Measurements from ENCODE around the gene SIK1.
"Not testable (repeated sequence)": the region's sequence is repeated elsewhere in the genome, so short reads cannot be mapped to it uniquely, and the experiment has no call there.

The SIK1 gene

DNA sequence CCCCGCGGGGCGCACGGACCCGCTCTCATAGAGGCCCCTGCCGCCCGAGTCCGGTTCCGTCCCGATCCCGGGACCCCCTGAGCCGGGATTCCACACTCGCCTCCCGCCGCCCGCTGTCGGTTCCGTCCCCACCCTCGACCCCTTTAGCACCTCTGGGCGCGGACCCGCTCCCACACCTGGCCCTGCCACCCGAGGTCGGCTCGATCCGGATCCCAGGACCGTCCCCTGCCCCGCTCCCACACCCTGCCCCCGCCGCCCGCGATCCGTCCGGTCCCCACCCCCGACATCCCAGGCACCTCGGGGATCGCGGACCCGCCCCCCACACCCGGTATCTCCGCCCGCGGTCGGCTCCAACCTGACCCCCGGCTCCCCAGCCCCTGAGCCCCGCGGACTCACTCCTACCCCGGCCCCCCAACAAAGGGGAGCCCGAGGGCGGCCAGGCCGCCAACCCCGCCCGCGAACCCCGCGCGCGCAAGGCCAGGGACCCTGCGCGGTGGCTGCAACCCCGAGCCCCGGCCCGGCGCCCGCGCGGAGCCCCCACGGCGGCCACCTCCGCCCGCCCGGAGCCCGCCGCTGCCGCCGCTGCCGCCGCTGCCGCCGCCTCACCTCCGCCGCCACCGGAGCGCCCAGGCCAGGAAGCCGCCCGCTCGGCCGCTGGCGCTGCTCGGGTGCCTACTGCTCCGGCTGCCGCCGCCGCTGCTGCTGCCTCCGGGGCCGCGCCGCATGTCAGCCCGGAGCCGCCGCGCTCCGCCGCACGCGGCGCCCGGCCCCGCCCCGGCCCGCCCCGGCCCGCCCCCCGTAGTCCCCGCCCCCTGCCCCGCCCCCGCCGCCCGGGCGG is at the start of gene SIK1:
SIK1 (minus strand) TSS at position 728 of the 838 bp plus-strand sequence. CDS start 953 bp downstream, outside the sequence.
- DNase-seq (ENCODE audit: low read depth, low spot score); H3K27ac ChIP-seq; H3K9me3 ChIP-seq (ENCODE audit: low read depth, low read length); H3K36me3 ChIP-seq (ENCODE audit: insufficient read depth, low read length); H3K4me3 ChIP-seq; H3K9ac ChIP-seq (ENCODE audit: insufficient read length): not testable (repeated sequence)

DNA sequence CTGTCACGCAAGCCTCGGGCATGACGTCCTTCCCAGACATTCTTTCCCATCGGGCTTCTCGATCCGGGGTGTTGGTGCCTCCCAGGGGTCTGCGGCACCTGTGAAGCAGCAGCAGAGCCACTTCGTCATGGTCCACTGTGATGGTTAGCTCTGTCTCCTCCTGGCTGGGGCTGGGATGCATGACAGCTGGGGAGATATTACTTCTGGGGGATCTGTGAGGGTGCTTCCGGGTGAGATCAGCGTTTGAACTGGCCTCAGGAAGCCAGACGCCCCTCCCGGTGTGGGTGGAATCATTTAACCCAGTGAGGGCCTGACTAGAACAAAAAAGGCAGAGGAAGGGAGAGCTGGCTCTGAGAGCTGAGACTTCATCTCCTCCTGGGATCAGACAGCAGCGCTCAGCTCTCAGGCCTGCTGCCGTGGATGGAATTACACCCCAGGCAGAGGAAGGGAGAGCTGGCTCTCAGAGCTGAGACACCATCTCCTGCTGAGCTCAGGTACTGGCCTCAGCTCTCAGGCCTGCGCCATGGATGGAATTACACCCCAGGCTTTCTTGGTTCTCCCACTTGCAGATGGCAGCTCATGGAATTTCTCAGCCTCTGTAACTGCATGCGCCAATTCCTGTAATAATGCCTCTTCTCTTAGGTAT is 44.8 kb upstream of the SIK1 start:
- not testable (repeated sequence) for H3K27ac ChIP-seq; H3K9ac ChIP-seq (ENCODE audit: insufficient read length); H3K36me3 ChIP-seq (ENCODE audit: insufficient read depth, low read length); H3K9me3 ChIP-seq (ENCODE audit: low read depth, low read length); DNase-seq (ENCODE audit: low read depth, low spot score); H3K4me3 ChIP-seq

DNA sequence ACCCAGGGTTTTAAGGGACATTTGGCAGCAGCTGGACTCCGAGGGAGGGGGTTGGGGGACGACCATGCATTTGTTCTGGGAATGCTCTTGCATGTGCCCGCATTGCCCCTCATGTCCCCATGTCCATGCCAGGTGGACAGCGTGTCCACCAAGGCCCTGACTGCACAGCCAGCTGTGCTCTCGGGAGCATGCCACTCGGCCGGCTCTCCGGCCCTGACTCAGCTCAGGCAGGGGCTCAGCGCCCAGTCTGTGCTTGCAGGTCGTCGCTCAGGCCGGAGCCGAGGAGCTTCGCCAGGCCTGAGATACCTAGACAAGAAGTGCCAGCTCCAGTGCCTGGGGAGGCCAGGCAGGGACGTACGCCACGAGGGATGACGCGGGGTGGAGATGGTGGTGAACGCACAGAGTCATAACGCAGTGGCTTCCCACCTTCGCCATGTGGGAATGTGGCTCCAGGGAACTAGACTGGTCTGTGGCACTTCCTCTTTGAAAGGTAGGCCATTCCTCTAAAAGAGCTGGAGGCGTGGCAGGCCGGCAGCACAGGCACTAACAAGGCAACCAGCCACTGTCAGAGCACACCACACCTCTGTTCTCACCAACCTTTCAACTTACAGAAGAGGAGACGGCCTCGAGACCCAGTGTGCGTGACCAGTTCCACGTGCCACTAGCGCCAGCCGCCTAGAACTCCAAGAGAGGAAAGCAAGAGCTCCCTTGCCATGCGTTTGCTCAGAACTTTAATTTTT is 43.0 kb upstream of the SIK1 start:
- not testable (repeated sequence) for H3K36me3 ChIP-seq (ENCODE audit: insufficient read depth, low read length); H3K27ac ChIP-seq; H3K9me3 ChIP-seq (ENCODE audit: low read depth, low read length); DNase-seq (ENCODE audit: low read depth, low spot score); H3K9ac ChIP-seq (ENCODE audit: insufficient read length); H3K4me3 ChIP-seq

DNA sequence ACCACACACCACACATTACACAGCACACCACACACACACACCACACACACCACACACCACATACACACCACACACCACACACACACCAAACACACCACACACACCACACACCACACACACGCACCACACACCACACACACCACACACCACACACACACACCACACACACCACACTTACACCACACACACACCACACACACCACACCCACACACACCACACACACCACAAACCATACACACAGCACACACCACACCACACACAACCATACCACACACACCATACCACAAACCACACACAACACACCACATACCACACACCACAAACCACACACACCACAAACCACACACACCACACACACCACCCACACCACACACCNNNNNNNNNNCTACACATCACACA is 40.9 kb upstream of the SIK1 start:
- no peaks in the 10 kb centered on the region for H3K36me3 ChIP-seq (ENCODE audit: insufficient read depth, low read length)
- no peaks in the 10 kb centered on the region for H3K9me3 ChIP-seq (ENCODE audit: low read depth, low read length)
- no peak overlapping the region for H3K9ac ChIP-seq (ENCODE audit: insufficient read length)
- no peak overlapping the region for H3K27ac ChIP-seq
- TF ChIP-seq EZH2 (IDR thresholded peaks at IDR 0.05) (no peak), POLR2AphosphoS5 (IDR thresholded peaks at IDR 0.05; ENCODE audit: borderline replicate concordance, low read depth, low read length) (no peak), FOXP2 (optimal IDR thresholded peaks at IDR 0.05; ENCODE audit: control extremely low read depth, extremely low read length, insufficient read depth) (no peak)
- no peak for DNase-seq (ENCODE audit: low read depth, low spot score)
- H3K4me3 ChIP-seq: no peak overlapping the region

DNA sequence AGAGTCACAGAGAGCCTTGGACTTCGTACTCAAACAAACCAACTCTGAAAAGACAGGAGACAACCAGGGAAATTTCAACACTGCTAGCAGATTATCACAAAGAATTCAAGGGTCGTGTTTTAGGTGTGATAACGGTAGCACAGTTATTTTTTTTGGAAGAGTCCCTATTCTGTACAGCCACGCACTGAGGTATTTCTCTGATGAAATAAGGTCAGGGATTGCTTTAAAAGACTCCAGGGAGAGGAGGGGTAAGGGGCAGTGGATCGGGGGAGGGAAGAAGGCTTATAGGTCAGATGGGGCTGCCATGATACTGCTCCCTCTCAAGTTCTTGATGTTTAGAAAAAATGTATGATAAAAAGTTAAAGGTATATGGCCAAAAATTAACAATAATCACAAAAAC is 38.2 kb upstream of the SIK1 start:
- not testable (repeated sequence) for H3K9me3 ChIP-seq (ENCODE audit: low read depth, low read length); H3K4me3 ChIP-seq; H3K27ac ChIP-seq; H3K36me3 ChIP-seq (ENCODE audit: insufficient read depth, low read length); DNase-seq (ENCODE audit: low read depth, low spot score); H3K9ac ChIP-seq (ENCODE audit: insufficient read length)

DNA sequence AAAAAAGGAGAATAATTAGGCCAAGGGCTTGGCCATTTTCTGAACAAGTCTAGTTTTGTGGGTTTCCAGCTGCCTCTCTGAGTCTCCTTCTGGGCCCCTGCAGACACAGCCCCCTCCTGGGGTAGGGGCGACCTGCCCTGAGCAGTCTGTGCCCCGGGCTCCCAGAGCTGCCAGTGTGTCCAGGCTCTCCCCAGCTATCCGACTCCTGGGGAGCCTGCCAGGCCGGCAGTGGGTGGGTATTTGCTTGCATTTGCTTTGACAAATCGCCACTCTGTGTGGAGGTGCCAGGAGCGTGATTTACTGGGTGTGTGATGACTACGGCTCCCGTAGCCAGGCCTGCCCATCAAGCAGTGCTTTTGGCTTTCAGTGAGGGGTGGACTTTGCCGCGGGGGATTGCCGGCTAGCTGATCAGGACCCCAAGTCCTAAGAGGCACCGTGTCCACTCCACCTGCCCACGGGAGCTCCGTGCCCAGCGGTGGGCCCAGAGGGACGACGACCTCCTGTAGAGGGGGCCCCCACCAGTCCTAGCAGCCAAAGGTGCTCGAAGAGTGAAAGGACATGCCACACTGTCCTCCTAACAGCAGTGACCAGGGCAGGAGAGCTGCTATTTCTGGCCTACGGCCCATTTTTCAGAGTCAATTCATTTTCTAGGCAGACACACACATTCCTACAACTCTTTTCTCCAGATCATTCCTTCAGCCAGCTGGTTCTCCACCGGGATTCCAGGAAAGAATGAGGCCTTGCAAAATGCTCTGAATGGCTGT is 36.7 kb upstream of the SIK1 start:
- not testable (repeated sequence) for H3K9me3 ChIP-seq (ENCODE audit: low read depth, low read length); H3K4me3 ChIP-seq; DNase-seq (ENCODE audit: low read depth, low spot score); H3K36me3 ChIP-seq (ENCODE audit: insufficient read depth, low read length); H3K9ac ChIP-seq (ENCODE audit: insufficient read length); H3K27ac ChIP-seq

DNA sequence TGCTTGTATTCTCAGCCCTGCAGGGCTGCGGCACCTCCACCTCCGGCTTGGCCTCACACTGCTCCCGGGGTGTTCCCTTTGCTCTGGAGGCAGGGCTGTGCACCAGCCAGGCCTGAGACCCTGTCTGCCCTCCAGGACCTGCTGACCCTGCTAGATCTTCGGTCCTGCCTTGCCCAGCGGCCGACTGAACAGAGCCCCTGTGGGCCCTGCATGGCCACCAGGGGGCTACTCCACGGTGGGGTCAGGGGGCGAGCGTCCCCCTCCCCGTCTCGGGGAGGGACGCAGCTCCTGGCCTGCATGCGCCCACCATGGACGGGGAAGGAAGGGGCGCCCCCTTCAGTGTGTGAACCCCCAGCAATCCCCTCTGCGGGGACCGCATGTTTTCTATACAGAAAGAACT is 36.0 kb upstream of the SIK1 start:
- H3K9me3 ChIP-seq (ENCODE audit: low read depth, low read length); H3K27ac ChIP-seq; DNase-seq (ENCODE audit: low read depth, low spot score); H3K4me3 ChIP-seq; H3K9ac ChIP-seq (ENCODE audit: insufficient read length); H3K36me3 ChIP-seq (ENCODE audit: insufficient read depth, low read length): not testable (repeated sequence)

DNA sequence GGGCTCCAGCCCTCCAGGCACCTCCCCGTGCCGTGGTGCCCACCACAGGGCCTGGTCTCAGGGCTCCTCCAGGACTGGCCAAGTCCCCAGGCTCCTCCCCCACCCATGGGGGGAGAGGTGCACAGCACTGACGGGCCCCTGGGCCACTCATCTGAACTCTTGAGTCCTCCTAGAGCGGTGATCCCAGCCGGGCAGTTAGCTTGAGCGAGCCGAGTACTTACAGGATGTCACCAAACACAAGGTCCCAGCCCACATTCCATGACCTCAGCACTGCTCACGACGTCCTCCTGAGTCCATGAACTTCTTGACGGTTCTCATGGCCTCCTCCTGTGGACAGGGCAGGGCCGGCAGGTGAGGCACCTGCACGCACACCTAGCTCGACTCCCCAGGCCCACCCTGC is 33.5 kb upstream of the SIK1 start:
- H3K9ac ChIP-seq (ENCODE audit: insufficient read length); DNase-seq (ENCODE audit: low read depth, low spot score); H3K27ac ChIP-seq; H3K9me3 ChIP-seq (ENCODE audit: low read depth, low read length); H3K36me3 ChIP-seq (ENCODE audit: insufficient read depth, low read length); H3K4me3 ChIP-seq: not testable (repeated sequence)

DNA sequence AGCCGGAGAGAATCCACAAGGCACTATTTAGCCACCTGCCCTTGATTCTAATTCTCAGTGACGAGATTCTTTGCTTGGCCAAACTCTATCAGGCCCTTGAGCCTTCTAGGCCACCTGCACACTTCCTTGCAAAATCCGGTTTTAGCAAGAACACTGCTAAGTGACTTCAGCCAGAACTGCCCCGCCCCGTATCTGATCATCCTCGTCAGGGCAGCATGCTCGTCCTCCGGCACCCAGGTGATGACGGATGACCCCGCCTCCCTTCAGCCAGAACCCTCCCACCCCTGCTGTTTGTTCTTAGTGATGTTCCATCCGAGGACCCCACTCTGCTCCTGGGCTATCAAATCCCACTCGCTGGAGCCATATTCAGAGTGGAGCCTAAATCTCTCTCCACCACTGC is 32.1 kb upstream of the SIK1 start:
- DNase-seq (ENCODE audit: low read depth, low spot score); H3K9ac ChIP-seq (ENCODE audit: insufficient read length); H3K4me3 ChIP-seq; H3K36me3 ChIP-seq (ENCODE audit: insufficient read depth, low read length); H3K27ac ChIP-seq; H3K9me3 ChIP-seq (ENCODE audit: low read depth, low read length): not testable (repeated sequence)

DNA sequence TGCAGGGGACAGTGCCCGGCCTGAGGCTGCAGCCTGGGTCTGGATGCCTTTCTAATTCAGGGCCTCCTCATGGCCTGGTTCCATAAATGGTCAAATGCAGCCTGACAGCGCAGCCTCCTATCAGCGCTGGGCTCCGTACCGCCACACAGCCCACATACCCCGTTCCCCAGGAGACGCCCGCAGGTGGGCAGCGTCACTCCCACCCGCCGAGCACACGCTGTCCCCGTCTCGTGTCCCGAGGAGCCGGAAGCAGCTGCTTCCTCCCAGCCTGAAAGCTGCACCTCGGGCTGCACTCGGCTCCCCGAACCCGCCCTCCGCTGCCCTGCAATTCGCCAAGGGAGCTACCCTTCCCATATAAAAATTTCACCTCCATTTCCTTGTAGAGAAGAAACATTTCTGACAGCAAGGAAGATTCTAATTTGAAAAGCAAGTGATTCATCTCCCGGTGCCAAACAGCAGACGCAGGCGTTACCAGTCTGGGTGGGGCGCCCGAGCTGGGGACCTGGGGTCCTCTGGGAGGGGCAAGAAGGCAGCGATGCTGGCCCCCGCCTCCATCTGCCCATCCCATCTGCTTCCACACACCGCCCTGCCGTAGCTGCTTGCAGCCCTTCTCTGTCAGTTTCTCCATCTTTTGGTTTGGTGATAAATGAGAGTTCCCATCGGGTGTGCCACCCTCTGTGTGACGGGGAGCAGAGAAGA is 29.8 kb upstream of the SIK1 start:
- not testable (repeated sequence) for DNase-seq (ENCODE audit: low read depth, low spot score); H3K4me3 ChIP-seq

DNA sequence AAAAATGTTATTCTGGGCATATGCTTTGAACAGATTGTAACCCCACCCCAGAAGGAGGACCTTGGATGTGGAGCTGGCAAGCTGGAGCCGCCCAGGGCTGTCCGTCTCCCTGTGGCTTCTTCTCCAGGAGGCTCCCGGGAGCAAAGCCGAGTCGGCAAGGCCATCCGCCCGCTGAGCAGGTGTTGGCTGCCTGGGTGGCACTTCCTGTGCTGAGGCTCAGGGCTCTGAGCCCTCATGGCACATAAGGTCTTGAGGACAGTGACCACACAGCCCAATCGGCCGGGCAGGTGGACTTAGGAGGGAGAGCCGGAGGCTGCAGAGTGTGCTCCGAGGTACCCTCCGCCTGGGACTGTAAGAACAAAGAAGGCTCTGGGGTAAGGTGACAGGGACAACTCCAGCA is 28.8 kb upstream of the SIK1 start:
- H3K4me3 ChIP-seq; H3K27ac ChIP-seq; H3K9ac ChIP-seq (ENCODE audit: insufficient read length); DNase-seq (ENCODE audit: low read depth, low spot score); H3K36me3 ChIP-seq (ENCODE audit: insufficient read depth, low read length); H3K9me3 ChIP-seq (ENCODE audit: low read depth, low read length): not testable (repeated sequence)

More for the DNA sequence above, 29.8 kb upstream of the SIK1 start:
- not testable (repeated sequence) for H3K9me3 ChIP-seq (ENCODE audit: low read depth, low read length); H3K27ac ChIP-seq; H3K9ac ChIP-seq (ENCODE audit: insufficient read length); H3K36me3 ChIP-seq (ENCODE audit: insufficient read depth, low read length)

DNA sequence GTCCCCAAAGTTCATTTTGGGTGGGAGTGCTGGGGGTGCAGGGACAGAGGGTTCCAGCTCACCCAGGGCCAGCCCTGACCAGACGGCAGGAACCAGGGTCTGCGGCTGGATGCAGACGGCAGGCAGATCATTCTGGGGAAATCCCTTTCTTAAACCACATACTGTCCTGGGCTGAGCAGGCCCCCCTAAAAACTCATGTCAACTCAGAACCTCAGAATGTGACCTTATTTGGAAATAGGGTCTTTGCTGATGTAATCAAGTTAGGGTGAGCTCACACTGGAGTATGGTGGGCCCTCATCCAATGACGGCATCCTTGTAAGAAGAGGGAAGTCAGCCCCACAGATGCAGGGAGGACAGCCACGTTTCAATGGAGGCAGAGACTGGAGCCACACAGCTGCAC is 27.2 kb upstream of the SIK1 start:
- H3K36me3 ChIP-seq (ENCODE audit: insufficient read depth, low read length); H3K27ac ChIP-seq; H3K9me3 ChIP-seq (ENCODE audit: low read depth, low read length); DNase-seq (ENCODE audit: low read depth, low spot score); H3K4me3 ChIP-seq; H3K9ac ChIP-seq (ENCODE audit: insufficient read length): not testable (repeated sequence)

DNA sequence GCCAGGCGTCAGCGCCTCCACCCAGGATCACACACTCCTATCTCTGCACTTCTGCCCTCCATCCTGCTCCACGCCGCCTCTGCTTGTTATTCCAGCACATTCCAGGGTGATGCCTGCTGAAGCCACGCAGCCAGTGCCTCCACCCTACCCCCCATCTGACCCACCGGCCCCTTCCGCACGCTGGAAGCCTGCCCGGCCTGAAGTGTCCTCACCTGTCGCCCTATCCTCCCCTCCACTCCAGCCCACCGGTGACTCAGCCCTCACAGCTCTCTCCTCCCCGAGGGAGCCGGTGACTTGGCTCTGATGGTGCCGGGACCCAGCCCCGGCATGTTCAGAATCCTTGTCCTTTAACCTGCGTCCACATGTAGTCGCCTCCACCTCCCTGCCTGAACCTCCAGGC is 24.9 kb upstream of the SIK1 start:
- H3K4me3 ChIP-seq; H3K9me3 ChIP-seq (ENCODE audit: low read depth, low read length); H3K9ac ChIP-seq (ENCODE audit: insufficient read length): not testable (repeated sequence)

More for the DNA sequence above, 24.9 kb upstream of the SIK1 start:
- DNase-seq (ENCODE audit: low read depth, low spot score); H3K36me3 ChIP-seq (ENCODE audit: insufficient read depth, low read length); H3K27ac ChIP-seq: not testable (repeated sequence)

Measured in SK-N-MC (cell line).